HG02970 (cell line): ENCODE results near the gene TNFRSF21.
"Not testable (repeated sequence)": the region's sequence is repeated elsewhere in the genome, so short reads cannot be mapped to it uniquely, and the experiment has no call there.

ENCODE experiments used
- ATAC-seq: cut with Tn5 transposase; IDR thresholded peaks from one replicate; pipeline ENCODE4 v1.9.1; 2021; ENCODE audit warnings: mild to moderate bottlenecking, moderate library complexity, moderate number of reproducible peaks; ENCODE audit not compliant: unreplicated experiment, low FRiP score

The TNFRSF21 gene, protein sequence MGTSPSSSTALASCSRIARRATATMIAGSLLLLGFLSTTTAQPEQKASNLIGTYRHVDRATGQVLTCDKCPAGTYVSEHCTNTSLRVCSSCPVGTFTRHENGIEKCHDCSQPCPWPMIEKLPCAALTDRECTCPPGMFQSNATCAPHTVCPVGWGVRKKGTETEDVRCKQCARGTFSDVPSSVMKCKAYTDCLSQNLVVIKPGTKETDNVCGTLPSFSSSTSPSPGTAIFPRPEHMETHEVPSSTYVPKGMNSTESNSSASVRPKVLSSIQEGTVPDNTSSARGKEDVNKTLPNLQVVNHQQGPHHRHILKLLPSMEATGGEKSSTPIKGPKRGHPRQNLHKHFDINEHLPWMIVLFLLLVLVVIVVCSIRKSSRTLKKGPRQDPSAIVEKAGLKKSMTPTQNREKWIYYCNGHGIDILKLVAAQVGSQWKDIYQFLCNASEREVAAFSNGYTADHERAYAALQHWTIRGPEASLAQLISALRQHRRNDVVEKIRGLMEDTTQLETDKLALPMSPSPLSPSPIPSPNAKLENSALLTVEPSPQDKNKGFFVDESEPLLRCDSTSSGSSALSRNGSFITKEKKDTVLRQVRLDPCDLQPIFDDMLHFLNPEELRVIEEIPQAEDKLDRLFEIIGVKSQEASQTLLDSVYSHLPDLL

DNA sequence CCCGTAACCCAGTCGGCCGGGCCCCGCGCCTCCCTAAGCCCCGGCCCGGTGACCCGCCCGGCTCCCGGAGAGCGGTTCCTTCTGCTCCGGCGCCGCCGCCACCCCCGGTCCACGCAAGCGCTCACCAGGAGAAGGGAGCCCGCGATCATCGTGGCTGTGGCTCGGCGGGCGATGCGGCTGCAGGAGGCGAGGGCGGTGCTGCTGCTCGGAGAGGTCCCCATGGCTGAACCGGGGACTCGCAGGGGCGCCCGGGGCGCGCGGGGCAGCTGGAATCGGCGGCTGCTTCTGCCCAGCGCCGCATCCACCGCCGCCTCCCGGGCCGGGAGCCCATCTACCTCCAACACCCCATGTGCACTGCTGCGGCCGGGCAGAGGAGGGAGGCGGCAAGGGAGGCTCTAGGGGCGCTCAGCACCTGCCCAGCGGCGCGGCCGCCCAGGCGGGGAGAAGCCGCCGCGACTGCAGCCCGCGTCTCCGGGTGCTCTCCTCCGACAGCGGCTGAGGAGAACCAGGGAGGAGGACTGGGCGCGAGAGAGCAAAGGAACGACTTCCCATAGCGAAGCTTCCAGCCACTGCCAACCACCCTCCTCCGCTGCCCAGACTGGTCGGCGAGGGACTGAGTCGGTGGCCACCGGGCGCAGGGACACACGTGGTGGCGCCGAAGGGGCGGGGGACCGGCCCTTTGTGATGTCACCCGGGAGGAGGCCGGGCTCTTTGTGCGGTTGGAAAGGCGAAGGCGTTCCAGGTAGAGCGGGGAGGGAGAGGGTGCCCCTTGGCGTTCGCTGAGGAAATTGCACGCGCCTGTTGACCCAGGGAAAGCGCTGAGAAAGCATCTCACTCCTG is at the start of gene TNFRSF21:
TSS of gene TNFRSF21 (minus strand) at position 615 of the 840 bp plus-strand sequence. CDS start at position 221, 394 bp downstream.
- ATAC-seq: peak; percentile 99

- no peak for ATAC-seq
Measured at GRCh38 chr6:47358440-47359225, 48.9 kb upstream of the TNFRSF21 start.

DNA sequence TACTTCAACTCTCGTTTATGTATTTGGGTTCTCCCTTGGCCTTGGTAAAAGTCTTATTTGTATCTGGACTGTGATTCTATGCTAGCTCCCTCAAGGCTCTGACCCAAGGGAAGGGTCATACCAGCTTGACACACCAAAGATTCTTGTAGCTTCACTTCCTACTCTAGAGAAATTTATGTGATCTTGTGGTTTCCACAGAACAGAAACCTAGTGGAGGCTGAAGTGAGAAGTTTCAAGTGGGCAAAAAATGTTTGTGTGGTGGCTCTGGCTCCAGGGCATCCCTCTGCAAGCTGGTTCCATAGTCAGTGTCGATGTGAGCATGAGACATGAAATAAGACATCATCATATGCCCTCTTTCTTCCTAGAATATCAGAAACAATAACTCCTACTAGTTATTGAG is 48.1 kb upstream of the TNFRSF21 start:
- ATAC-seq: no peak

DNA sequence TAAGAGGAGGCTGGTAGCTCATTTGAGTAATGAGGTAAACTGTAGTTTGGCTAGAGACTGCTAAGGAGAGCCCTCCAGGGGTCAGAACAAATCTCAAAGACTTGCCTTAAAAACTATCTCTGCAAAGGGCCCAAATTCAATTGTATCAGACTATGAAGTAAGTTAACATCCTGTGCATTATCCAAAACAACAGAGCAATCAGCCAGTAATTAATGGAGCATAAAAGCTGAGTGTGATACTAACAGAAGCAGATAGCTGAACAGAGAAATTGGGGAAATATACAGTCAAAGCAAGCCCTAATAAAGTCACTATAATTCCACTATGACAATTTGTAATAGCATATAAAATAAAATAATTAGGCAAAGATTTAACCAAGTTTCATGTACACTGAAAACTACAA is 45.8 kb upstream of the TNFRSF21 start:
- no peak for ATAC-seq

- ATAC-seq: no peak
Measured at GRCh38 chr6:47353871-47354270, 44.2 kb upstream of the TNFRSF21 start.

DNA sequence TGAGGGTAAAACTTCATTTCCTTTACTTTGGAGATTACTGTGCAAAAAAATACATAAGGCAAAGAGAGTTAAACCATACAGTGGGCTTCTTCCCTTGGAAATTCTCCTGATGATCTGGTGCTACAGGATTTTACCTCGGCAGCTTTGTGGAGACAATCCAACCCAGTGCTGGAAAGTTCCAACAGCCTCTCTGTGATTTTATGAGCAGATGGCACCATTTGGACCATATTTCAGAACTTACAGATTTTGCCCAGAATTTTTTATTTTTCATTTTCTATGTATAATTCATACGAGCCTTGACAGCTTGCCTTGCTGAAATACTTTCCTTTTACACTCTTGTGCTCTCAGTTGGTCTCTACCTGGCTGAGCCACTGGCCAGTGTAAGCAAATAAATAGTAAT is 43.3 kb upstream of the TNFRSF21 start:
- no peak for ATAC-seq

DNA sequence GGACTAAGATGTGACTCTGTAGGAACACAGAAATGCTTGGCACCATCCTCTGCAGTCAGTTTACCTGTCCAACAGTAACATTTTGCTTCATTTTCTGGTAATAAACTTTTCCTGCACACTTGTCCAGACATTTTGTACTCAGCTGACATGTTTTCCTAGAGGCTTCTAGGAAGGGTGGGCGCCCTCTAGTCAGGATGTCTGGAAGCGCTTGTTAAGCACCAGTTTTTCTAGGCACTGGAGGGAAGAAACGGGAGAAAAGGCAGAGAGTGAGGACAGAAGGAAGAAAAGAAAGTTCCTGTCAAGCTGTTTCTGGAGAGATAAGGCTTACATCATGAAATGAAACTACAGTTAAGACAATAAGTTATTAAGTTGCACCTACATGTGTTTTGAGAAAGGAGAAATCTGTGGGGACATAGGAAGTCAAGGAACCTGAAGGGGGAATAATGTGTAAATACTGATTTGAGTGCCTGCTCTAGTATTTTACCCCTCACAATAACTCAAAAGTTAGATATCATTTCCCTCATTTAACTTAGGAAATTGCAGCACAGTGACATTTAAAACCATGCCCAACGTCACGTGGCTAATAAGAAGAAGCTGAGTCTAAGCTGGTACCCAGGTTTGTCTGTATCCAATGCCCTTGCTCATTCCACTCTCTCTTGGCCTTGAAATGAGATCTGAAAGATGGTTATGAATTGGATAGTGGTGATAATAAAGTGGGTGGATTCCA is 42.7 kb upstream of the TNFRSF21 start:
- no peak for ATAC-seq

DNA sequence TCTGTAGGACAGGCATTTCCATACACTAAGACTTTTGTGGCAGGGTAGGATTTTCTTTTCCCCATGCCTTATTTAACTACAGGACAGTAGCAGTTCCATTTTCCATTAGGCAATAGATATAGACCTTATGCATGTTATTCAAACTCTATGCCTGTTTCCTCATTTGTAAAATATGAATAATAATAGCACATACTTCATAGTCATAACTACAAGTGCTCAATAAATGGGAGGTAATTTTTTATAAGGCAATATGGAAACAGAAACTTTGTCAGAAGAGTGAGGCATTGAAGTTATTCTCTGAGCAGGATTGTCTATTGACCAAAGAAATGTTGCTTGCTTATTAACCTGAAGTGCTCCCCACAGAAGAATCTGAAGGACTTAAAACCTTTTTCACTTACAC is 41.9 kb upstream of the TNFRSF21 start:
- no peak for ATAC-seq

DNA sequence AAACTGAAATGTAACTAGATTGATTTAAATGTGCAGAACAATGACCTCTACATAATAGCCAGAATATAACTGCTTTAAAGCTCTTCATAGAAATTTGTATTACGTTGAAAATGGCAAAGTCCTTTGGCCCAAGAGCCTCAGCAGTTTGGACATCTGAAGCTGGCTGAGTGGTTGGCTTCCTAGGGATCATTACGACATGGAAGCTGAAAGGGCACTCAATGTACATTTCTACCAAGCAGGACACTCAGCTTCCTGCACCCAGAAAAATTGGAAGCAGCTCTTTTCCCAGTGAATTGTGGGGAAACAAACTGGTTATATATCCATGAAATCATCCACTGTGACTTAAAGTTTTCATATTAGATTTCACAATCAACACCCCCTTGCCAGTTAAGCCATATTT is 40.2 kb upstream of the TNFRSF21 start:
- ATAC-seq: no peak

- no peak for ATAC-seq
Measured at GRCh38 chr6:47348316-47348863, 38.7 kb upstream of the TNFRSF21 start.

- no peak for ATAC-seq
Measured at GRCh38 chr6:47345761-47346160, 36.1 kb upstream of the TNFRSF21 start.

DNA sequence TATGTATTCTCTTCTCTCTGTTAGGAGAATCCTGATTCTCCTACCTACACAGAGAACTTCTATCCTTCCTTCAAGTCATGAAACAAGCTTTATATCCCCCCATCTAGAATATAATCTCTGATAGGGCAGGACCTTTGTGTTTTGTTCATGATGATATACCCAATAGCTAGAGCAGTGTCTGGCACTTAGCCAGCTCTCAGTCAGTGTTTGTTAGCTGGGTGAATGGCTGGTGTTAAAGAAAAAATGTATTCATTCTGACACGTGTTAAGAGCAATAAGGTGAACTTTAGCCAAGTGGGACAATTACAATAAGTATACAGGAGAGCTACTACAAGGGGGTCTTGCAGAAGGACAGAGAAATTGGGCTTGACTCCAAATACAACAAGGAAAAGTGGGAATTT is 34.3 kb upstream of the TNFRSF21 start:
- no peak for ATAC-seq

DNA sequence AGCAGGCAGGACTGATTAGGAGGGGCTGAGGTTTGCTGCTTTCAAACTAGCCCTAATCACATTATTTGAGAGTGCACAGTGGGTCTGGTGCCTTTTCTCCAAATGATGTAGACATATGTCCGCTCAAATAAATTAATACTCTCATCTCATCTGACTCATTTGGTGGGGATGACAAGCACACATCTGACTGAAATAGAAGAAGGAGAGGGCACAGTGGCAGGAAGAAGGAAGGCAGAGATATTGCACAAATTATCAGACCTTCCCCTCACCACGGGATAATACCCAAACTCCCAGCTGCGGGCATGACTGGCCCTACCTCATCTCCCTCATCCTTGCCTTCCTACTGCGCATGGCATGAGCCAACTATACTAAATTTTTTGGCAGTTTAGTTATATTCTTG is 33.9 kb upstream of the TNFRSF21 start:
- ATAC-seq: no peak

- ATAC-seq: no peak
Measured at GRCh38 chr6:47342824-47343223, 33.1 kb upstream of the TNFRSF21 start.

DNA sequence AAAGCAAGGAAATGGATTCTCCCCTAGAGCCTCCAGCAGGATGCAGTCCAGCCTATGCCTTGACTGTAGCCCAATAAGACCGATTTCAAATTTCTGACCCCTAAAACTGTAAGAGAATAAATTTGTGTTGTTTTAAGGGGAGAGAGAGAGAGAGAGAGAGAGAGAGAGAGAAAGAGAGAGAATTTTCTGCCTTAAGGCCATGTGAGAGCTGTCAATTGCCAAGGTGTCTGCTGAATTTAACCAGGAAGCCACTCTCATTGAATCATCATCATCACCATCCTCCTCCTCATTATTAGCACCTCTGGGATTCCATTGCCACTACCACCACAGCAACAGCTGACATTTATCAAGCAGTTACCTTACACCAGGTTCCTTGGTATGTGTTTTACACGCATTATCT is 27.8 kb upstream of the TNFRSF21 start:
- no peak for ATAC-seq

DNA sequence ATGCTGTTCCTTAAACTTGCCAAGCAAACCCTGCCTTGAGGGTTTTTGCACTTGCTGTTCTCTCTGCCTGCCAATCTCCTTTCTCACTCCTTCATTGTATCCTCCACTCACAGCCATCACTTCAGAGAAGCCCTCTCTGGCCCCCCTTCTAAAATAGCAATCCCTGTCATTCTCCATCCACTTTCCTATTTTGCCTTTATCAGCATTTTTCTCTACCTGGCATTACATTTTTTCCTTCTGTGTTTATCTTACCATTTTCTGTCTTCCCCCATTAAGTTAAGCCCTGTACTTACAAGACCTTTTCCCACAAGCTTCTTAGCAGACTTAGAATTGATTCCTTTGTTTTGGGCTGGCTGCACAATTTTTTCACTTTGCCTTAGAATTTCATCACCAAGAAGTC is 26.6 kb upstream of the TNFRSF21 start:
- no peak for ATAC-seq

- no peak for ATAC-seq
Measured at GRCh38 chr6:47335466-47335865, 25.8 kb upstream of the TNFRSF21 start.

DNA sequence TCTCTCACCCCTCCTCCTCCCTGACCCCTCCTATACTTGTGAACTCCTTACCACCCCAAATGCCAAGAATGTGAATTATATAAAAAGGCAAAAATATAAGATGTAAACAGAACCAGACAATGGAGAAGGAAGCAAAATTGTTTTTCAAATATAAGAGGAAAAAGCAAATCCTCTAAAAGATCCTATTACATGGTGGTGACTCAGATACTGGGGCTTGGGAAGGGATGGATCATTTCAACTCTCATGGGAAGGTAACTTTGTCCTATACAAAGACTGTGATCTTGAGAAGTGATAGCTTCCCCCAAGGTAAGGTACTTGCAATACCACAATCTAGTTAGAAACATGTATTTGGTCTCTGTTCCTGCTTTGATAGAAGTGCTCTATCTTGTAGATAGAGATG is 24.6 kb upstream of the TNFRSF21 start:
- ATAC-seq: no peak

DNA sequence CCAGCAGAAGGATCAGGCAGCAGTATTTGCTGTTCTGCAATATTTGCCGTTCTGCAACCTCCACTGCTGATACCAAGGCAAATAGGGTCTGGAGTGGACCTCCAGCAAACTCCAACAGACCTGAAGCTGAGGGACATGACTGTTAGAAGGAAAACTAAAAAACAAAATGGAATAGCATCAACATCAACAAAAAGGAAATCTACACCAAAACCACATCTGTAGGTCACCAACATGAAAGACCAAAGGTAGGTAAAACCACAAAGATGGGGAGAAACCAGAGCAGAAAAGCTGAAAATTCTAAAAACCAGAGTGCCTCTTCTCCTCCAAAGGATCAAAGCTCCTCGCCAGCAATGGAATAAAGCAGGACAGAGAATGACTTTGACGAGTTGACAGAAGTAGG is 18.9 kb upstream of the TNFRSF21 start:
- not testable (repeated sequence) for ATAC-seq
